Muscle of leg (tissue), 11 donors: ENCODE data around the gene FIZ1. TPM values are rescaled to one million over a fixed set of nuclear protein-coding genes. Genes with fewer than 3 reads are reported as not detected.
"Not testable (repeated sequence)": the region's sequence is repeated elsewhere in the genome, so short reads cannot be mapped to it uniquely, and the experiment has no call there.

Experiments used
- DNase-seq: peaks from one replicate; pipeline ENCODE4 v3.0.0; 2013
- H3K27ac ChIP-seq: one replicate; pipeline ENCODE4 v1.5.1; 2013; ENCODE audit warnings: mild to moderate bottlenecking, low read length, control low read depth
- H3K27me3 ChIP-seq: one replicate; pipeline ENCODE4 v1.6.1; 2013; ENCODE audit warnings: low read length; ENCODE audit not compliant: control insufficient read depth, insufficient read depth
- H3K36me3 ChIP-seq: one replicate; pipeline ENCODE4 v1.6.1; 2013; ENCODE audit warnings: low read length; ENCODE audit not compliant: control insufficient read depth, insufficient read depth
- H3K4me1 ChIP-seq: one replicate; pipeline ENCODE4 v1.6.1; 2013; ENCODE audit warnings: low read length; ENCODE audit not compliant: control insufficient read depth, insufficient read depth
- H3K4me3 ChIP-seq: one replicate; pipeline ENCODE4 v1.5.1; 2013; ENCODE audit warnings: low read length, control low read depth
- H3K9me3 ChIP-seq: replicated peaks from 2 replicates; pipeline ENCODE4 v1.6.1; 2013; ENCODE audit warnings: low read depth, low read length; ENCODE audit not compliant: control insufficient read depth
- WGBS: methylation state at CpG from one replicate; pipeline ENCODE4 v1.1.5; 2013; ENCODE audit warnings: missing lambda C conversion rate; ENCODE audit not compliant: insufficient coverage; 5-methylcytosine and 5-hydroxymethylcytosine counted together
- polyA plus RNA-seq, 8 donors: library from polyadenylated mRNA; unstranded; fragments of 120-200 nt; gene quantifications; one replicate each; pipeline versions ENCODE4 v1.2.1 to v1.2.3, GENCODE V29; 2013; ENCODE audit warnings: inconsistent platforms in 1 of 8, low replicate concordance in 1 of 8; ENCODE audit not compliant: insufficient read length in 8 of 8, insufficient read depth in 1 of 8
- total RNA-seq: library from RNA; stranded (reverse); fragments of 120-200 nt; gene quantifications from one replicate; pipeline ENCODE4 v1.2.4, GENCODE V29; 2013

The FIZ1 gene
- total and polyA plus RNA-seq, 9 donors: 3.7 to 15.1 (median 12.1) TPM

GRCh38 chr19:55578031-55578760 lies 21.1 kb downstream of the FIZ1 start:
- 93% methylated on average over 77 of the region's 83 CpGs for whole genome bisulfite sequencing
- H3K27me3 ChIP-seq: no peaks in the 10 kb centered on the region
- H3K27ac ChIP-seq: no peak overlapping the region
- no peak overlapping the region for H3K4me3 ChIP-seq
- peaks cover 21% of the 10 kb centered on the region for H3K36me3 ChIP-seq
- H3K9me3 ChIP-seq: no peaks in the 10 kb centered on the region
- DNase-seq: no peak
- H3K4me1 ChIP-seq: peaks cover 10% of the 10 kb centered on the region

- Histone ChIP-seq H3K4me1 (peaks cover 10% of the 10 kb centered on the region), H3K4me3 (no peak overlapping the region), H3K27me3 (no peaks in the 10 kb centered on the region), H3K36me3 (peaks cover 21% of the 10 kb centered on the region), H3K9me3 (no peaks in the 10 kb centered on the region), H3K27ac (no peak overlapping the region)
- 100% methylated on average over 2 of the region's 5 CpGs for WGBS
- no peak for DNase-seq
These were observed 22.6 kb downstream of the FIZ1 start for GRCh38 chr19:55576746-55577145.

DNA sequence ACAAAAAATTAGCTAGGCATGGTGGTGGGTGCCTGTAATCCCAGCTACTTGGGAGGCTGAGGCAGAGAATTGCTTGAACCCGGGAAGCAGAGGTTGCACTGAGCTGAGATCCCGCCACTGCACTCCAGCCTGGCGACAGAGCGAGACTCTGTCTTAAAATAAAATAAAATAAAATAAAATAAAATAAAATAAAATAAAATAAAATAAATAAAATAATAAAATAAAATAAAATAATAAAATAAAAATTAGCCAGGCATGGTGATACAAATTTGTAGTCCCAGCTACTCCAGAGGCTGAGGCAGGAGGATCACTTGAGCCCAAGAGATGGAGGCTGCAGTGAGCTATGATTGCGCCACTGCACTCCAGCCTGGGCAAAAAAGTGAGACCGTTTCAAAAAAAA lies 25.4 kb downstream of the FIZ1 start:
- not testable (repeated sequence) for H3K4me1 ChIP-seq, H3K27me3 ChIP-seq, H3K4me3 ChIP-seq, DNase-seq, H3K27ac ChIP-seq, H3K9me3 ChIP-seq
- WGBS: no CpG with 5 or more reads among the region's 6 CpGs
- peaks cover 21% of the 10 kb centered on the region for H3K36me3 ChIP-seq

- not testable (repeated sequence) for H3K9me3 ChIP-seq, DNase-seq, H3K36me3 ChIP-seq, H3K4me1 ChIP-seq, H3K27me3 ChIP-seq, H3K27ac ChIP-seq, H3K4me3 ChIP-seq
- WGBS: 77% methylated on average over 4 of the region's 5 CpGs
These were observed 29.8 kb downstream of the FIZ1 start for GRCh38 chr19:55569477-55569876.

DNA sequence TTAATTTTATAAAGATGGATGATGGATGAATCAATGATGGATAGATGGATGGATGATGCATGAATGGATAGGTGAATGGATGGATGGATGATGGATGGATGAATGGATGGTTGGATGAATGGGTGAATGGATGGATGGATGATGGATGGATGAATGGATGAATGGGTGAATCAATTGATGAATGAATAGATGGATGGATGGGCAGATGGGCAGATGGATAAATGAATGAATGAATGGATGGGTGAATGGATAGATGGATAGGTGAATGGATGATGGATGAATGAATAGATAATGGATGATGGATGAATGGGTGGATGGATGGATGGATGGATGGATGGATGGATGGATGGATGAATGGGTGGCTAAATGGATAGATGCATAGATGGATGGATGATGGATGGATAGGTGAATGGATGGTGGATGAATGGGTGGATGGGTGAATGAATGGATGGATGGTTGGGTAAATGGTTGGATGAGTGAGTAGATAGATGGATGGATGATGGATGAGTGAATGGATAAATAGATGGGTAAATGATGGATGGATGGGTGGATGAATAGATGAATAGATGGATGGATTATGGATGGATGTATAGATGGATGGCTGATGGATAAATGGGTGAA lies 31.5 kb downstream of the FIZ1 start:
- Histone ChIP-seq H3K9me3 (no peaks in the 10 kb centered on the region), H3K4me3 (no peak overlapping the region), H3K27me3 (peaks cover 10% of the 10 kb centered on the region), H3K4me1 (peaks cover 10% of the 10 kb centered on the region), H3K36me3 (no peaks in the 10 kb centered on the region), H3K27ac (no peak overlapping the region)
- DNase-seq: no peak

GRCh38 chr19:55566823-55567222 lies 32.5 kb downstream of the FIZ1 start:
- H3K9me3 ChIP-seq: no peaks in the 10 kb centered on the region
- no peak for DNase-seq
- H3K36me3 ChIP-seq: no peaks in the 10 kb centered on the region
- 26% methylated on average over 6 of the region's 9 CpGs for WGBS
- H3K4me1 ChIP-seq: peaks cover 10% of the 10 kb centered on the region
- peaks cover 10% of the 10 kb centered on the region for H3K27me3 ChIP-seq
- H3K4me3 ChIP-seq: no peak overlapping the region
- no peak overlapping the region for H3K27ac ChIP-seq

DNA sequence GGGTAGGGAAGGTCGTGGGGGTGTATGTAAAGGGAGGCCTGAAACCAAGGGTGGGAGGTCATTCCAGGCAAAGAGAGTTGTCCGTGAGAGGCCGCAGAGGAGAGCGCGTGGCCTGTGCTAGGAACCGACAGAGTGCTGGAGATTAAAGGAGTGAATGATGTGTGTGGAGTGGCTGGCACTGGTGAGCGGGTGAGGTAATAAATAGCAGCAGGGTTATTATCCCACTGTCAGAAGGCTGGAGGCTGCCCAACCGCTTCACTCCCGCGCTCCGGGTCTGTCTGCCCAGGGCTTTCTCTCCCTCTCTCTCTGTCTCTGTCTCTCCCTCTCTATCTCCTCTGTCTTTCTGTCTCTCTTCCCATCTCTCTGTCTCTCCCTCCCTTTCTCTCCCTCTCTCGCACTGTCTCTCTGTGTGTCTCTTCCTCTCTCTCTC lies 36.0 kb downstream of the FIZ1 start:
- Histone ChIP-seq H3K4me1 (peaks cover 10% of the 10 kb centered on the region), H3K27me3 (peaks cover 16% of the 10 kb centered on the region), H3K9me3 (peaks cover 3% of the 10 kb centered on the region), H3K36me3 (no peaks in the 10 kb centered on the region), H3K4me3 (no peak overlapping the region), H3K27ac (peak overlapping the region; percentile 7)
- DNase-seq: peak; percentile 60
- WGBS: 24% methylated on average over 11 of the region's 12 CpGs

DNA sequence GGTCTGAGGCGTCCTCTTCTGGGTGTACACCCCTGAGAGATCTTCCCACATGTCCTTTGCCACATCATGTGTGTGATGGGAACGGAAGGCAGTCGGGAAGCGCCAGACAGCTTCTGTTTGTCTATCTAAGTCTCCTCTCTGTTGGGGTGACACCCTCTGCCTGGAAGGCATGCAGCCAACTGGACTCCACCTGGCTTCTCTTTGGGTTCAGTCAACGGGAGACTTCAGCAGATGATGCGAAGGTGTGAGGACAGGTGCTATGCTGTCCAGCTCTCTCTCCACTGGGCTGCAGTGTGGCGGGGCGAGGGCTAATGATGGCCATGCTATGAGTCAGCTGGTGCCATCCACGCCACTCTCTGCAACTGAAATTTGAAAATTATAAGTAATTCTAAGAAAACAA lies 39.6 kb downstream of the FIZ1 start:
- Histone ChIP-seq H3K36me3 (no peaks in the 10 kb centered on the region), H3K4me3 (no peak overlapping the region)
- 83% methylated on average over 6 of the region's 9 CpGs for WGBS

DNA sequence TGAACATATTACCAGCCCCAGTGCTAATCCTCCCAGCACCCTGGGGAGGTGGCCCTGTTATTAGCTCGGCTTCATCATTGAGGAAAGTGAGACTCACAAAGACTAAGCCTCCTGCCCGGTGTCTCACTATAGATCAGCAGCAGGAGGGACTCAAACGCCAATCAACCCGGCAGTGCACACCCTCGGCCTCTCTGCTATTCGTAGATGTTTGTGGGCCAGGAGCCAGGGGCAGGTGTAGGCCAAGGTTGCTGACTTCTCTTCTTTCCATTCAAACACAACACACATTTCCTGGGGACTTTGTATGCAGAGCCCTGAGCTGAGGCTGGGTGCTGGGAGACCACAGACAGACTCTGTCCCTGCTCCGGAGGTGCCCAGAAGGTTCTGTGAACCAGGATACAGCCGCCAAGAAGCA lies 44.6 kb downstream of the FIZ1 start:
- 54% methylated on average over 7 of the region's 8 CpGs for WGBS
- Histone ChIP-seq H3K27me3 (peaks cover 17% of the 10 kb centered on the region), H3K9me3 (no peaks in the 10 kb centered on the region), H3K4me1 (peaks cover 17% of the 10 kb centered on the region), H3K4me3 (no peak overlapping the region), H3K36me3 (no peaks in the 10 kb centered on the region), H3K27ac (no peak overlapping the region)
- no peak for DNase-seq

More for the DNA sequence above, 39.6 kb downstream of the FIZ1 start:
- DNase-seq: no peak
- Histone ChIP-seq H3K4me1 (peaks cover 13% of the 10 kb centered on the region), H3K9me3 (peaks cover 3% of the 10 kb centered on the region), H3K27me3 (peaks cover 11% of the 10 kb centered on the region), H3K27ac (no peak overlapping the region)

DNA sequence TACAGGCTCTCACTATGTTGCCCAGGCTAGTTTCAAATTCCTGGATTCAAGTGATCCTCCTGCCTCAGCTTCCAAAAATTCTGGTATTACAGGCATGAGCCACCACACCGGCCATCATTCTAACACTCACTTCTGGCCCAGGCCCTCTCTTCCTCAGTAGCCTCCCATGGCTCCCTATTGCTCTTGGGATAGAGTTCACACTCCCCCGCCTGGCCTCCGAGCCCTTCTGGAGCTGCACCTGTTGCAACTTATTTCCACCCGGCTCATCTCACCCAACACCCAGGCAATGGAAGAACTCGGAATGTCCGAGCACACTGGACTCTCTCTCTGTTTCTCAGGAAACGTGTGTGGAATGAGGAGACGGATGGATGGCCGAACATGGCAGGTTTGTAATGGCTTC lies 45.0 kb downstream of the FIZ1 start:
- Histone ChIP-seq H3K9me3 (no peaks in the 10 kb centered on the region), H3K27me3 (peaks cover 17% of the 10 kb centered on the region), H3K27ac (no peak overlapping the region), H3K36me3 (no peaks in the 10 kb centered on the region), H3K4me3 (no peak overlapping the region), H3K4me1 (peaks cover 21% of the 10 kb centered on the region)
- DNase-seq: no peak
- 100% methylated on average over 1 of the region's 9 CpGs for WGBS
